Type B pancreatic cell (in vitro differentiated cells): Measurements from ENCODE around the gene UNC13B. TPM values are rescaled to one million over a fixed set of nuclear protein-coding genes. Genes with fewer than 3 reads are reported as not detected.
"Not testable (repeated sequence)": the region's sequence is repeated elsewhere in the genome, so short reads cannot be mapped to it uniquely, and the experiment has no call there.

Experiments
- DNase-seq: peaks from one replicate; pipeline ENCODE4 v3.0.0; 2021; ENCODE audit warnings: mixed read lengths; ENCODE audit not compliant: unreplicated experiment; ENCODE audit errors: extremely low spot score
- H3K27ac Mint-ChIP-seq: 2 replicates; pipeline ENCODE4 v1.8.0; 2021; ENCODE audit warnings: mild to moderate bottlenecking, mixed read lengths
- H3K27me3 Mint-ChIP-seq: 2 replicates; pipeline ENCODE4 v1.8.0; 2021; ENCODE audit warnings: mixed read lengths
- H3K36me3 Mint-ChIP-seq: 2 replicates; pipeline ENCODE4 v1.8.0; 2021; ENCODE audit warnings: mixed read lengths
- H3K4me1 Mint-ChIP-seq: one replicate; pipeline ENCODE4 v1.8.0; 2021; ENCODE audit warnings: mixed read lengths; ENCODE audit not compliant: unreplicated experiment
- H3K4me3 Mint-ChIP-seq: 2 replicates; pipeline ENCODE4 v1.8.0; 2021; ENCODE audit warnings: mild to moderate bottlenecking, mixed read lengths
- H3K9me3 Mint-ChIP-seq: 2 replicates; pipeline ENCODE4 v1.8.0; 2021; ENCODE audit warnings: mixed read lengths
- total RNA-seq: library from RNA; stranded (reverse); gene quantifications from 2 replicates; pipeline ENCODE4 v1.2.1, GENCODE V29; 2021; ENCODE audit warnings: low replicate concordance
- TF ChIP-seq, protein P1 (sequence below): fragments of 200-600 bp; sonication (generic); conservative IDR thresholded peaks from 2 replicates; pipeline ENCODE4 v1.5.0; 2021; ENCODE audit warnings: antibody characterized with exemption, mild to moderate bottlenecking

UNC13B gene
- total RNA-seq, 1 donor from 2014 or later, result 48.9 TPM

DNA sequence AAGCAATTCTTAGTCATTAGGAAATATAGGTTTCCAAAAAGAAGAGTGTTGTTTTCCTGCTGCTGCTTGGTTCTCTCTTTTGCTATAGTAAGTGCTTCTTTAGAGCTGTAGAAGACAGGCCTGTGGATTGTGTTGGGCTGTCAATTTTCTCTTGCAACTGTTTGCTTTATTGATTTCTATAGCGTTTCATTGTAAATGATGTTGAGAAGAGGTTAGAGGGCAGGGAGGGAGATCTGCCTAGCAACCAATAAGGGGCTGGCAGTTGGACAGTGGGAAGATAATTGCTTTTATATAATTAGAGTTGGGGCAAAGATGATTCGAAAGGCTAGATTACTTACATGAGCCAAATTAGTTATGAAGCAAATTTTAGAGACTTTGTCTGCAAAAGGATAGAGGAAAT, 11.1 kb downstream of the UNC13B start:
- peaks cover 10% of the 10 kb centered on the region for H3K9me3 Mint-ChIP-seq

DNA sequence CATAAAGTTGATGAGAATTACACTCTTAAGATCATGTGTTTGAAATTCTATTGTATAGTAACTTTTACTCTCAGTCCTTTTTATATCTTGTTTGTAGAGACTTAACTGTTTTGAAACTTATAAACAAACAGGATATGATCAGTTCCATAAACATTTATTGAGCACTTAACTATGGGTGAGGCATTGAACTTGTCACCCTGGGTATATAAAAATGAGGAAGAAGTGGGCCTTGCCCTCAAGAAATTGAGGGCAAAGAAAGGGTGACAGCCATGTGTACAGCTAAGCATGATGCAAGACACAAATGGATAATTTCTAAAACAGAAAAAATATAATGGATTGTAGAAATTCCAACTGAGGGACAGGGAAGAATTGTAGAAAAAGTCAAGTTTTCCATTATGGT, 15.7 kb downstream of the UNC13B start:
- no peak for DNase-seq
- Mint-ChIP-seq H3K4me3 (no peak overlapping the region), H3K9me3 (peaks cover 10% of the 10 kb centered on the region), H3K27me3 (no peaks in the 10 kb centered on the region), H3K4me1 (no peaks in the 10 kb centered on the region), H3K27ac (no peak overlapping the region), H3K36me3 (peaks cover 12% of the 10 kb centered on the region)
- TF ChIP-seq, protein P1, sequence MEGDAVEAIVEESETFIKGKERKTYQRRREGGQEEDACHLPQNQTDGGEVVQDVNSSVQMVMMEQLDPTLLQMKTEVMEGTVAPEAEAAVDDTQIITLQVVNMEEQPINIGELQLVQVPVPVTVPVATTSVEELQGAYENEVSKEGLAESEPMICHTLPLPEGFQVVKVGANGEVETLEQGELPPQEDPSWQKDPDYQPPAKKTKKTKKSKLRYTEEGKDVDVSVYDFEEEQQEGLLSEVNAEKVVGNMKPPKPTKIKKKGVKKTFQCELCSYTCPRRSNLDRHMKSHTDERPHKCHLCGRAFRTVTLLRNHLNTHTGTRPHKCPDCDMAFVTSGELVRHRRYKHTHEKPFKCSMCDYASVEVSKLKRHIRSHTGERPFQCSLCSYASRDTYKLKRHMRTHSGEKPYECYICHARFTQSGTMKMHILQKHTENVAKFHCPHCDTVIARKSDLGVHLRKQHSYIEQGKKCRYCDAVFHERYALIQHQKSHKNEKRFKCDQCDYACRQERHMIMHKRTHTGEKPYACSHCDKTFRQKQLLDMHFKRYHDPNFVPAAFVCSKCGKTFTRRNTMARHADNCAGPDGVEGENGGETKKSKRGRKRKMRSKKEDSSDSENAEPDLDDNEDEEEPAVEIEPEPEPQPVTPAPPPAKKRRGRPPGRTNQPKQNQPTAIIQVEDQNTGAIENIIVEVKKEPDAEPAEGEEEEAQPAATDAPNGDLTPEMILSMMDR, result no peak

More for the DNA sequence above, 11.1 kb downstream of the UNC13B start:
- TF ChIP-seq, protein P1, result no peak
- Mint-ChIP-seq H3K4me1 (no peaks in the 10 kb centered on the region), H3K4me3 (no peak overlapping the region), H3K27ac (no peak overlapping the region), H3K36me3 (peaks cover 8% of the 10 kb centered on the region), H3K27me3 (no peaks in the 10 kb centered on the region)
- no peak for DNase-seq

DNA sequence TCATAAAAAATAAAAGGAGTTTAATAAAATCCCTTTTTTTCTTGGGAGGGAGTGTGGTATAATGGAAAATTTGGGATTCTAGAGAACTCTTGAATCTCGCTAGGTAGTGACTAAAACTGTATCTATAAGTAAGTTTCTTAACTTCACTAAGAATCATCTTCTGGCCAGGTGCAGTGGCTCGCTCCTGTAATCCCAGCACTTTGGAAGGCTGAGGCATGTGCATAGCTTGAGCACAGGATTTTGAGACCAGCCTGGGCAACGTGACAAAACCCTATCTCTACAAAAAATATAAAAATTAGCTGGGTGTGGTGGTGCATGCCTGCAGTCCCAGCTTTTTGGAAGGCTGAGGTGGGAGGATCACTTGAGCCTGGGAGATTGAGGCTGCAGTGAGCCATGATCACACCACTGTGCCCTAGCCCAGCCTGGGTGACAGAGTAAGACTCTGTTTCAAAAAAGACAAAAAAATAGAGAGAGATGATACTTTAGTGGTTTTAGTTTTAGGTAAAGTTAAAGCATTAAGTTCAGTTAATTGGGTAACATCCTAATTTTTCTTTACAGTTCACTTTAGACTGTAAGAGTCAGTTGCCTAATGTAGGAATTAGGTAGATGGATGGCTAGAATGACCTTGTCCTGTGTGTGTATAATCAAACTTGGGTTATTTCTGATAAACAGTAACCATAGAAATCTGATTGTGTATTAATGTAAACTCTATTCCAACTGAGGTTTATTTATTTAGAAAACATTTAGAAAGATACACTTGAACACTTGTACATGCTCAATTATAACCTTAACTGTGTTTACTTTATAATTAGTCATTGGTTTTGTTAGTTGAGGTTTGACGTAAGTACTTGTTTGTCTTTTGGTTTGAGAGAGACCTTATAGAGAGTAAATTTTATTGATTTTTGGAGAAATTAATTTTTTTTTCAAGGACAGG, 17.8 kb downstream of the UNC13B start:
- H3K27me3 Mint-ChIP-seq, result no peaks in the 10 kb centered on the region
- no peak overlapping the region for H3K27ac Mint-ChIP-seq
- no peak overlapping the region for H3K4me3 Mint-ChIP-seq
- H3K36me3 Mint-ChIP-seq, result peaks cover 12% of the 10 kb centered on the region
- no peaks in the 10 kb centered on the region for H3K4me1 Mint-ChIP-seq
- peaks cover 10% of the 10 kb centered on the region for H3K9me3 Mint-ChIP-seq
- TF ChIP-seq, protein P1, result no peak
- no peak for DNase-seq

DNA sequence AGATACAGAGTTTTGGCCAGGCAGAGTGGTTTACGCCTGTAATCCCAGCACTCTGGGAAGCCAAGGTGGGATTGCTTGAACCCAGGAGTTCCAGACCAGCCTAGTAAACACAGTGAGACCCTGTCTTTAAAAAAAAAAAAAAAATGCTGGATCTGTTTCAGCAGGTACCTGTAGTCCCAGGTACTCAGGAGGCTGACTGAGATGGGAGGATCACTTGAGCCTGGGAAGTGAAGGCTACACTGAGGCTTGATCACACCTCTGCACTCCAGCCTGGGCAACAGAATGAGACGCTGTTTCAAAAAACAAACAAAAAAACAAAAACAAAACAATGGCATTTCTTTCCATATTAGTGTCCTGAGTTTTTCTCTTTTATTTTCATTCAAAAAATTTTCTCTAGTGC, 19.0 kb downstream of the UNC13B start:
- H3K27ac Mint-ChIP-seq, result no peak overlapping the region
- H3K27me3 Mint-ChIP-seq, result no peaks in the 10 kb centered on the region
- H3K9me3 Mint-ChIP-seq, result peaks cover 4% of the 10 kb centered on the region
- H3K4me3 Mint-ChIP-seq, result no peak overlapping the region
- TF ChIP-seq, protein P1, result no peak
- H3K36me3 Mint-ChIP-seq, result peaks cover 8% of the 10 kb centered on the region
- DNase-seq, result no peak
- no peaks in the 10 kb centered on the region for H3K4me1 Mint-ChIP-seq

DNA sequence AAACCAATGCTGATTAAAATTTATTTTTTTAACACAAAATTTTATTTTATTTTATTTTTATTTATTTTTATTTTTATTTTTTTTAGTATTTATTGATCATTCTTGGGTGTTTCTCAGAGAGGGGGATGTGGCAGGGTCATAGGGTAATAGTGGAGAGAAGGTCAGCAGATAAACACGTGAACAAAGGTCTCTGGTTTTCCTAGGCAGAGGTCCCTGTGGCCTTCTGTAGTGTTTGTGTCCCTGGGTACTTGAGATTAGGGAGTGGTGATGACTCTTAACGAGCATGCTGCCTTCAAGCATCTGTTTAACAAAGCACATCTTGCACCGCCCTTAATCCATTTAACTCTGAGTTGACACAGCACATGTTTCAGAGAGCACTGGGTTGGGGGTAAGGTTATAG, 20.6 kb downstream of the UNC13B start:
- not testable (repeated sequence) for H3K9me3 Mint-ChIP-seq, H3K4me1 Mint-ChIP-seq, DNase-seq, H3K4me3 Mint-ChIP-seq, H3K27me3 Mint-ChIP-seq, H3K27ac Mint-ChIP-seq, H3K36me3 Mint-ChIP-seq

DNA sequence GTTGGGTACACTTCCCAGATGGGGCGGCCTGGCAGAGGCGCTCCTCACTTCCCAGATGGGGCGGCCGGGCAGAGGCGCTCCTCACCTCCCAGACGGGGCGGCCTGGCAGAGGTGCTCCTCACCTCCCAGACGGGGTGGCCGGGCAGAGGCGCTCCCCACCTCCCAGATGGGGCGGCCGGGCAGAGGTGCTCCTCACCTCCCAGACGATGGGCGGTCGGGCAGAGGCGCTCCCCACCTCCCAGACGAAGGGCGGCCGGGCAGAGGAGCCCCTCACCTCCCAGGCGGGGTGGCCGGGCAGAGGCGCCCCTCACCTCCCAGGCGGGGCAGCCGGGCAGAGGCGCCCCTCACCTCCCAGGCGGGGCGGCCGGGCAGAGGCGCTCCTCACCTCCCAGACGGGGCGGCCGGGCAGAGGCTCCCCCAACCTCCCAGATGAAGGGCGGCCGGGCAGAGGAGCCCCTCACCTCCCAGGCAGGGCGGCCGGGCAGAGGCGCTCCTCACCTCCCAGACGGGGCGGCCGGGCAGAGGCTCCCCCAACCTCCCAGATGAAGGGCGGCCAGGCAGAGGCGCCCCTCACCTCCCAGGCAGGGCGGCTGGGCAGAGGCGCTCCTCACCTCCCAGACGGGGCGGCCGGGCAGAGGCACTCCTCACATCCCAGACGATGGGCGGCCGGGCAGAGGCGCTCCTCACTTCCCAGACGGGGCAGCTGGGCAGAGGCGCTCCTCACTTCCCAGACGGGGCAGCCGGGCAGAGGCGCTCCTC, 21.4 kb downstream of the UNC13B start:
- not testable (repeated sequence) for H3K36me3 Mint-ChIP-seq, H3K4me1 Mint-ChIP-seq, H3K9me3 Mint-ChIP-seq, H3K27me3 Mint-ChIP-seq, H3K27ac Mint-ChIP-seq, H3K4me3 Mint-ChIP-seq, DNase-seq

DNA sequence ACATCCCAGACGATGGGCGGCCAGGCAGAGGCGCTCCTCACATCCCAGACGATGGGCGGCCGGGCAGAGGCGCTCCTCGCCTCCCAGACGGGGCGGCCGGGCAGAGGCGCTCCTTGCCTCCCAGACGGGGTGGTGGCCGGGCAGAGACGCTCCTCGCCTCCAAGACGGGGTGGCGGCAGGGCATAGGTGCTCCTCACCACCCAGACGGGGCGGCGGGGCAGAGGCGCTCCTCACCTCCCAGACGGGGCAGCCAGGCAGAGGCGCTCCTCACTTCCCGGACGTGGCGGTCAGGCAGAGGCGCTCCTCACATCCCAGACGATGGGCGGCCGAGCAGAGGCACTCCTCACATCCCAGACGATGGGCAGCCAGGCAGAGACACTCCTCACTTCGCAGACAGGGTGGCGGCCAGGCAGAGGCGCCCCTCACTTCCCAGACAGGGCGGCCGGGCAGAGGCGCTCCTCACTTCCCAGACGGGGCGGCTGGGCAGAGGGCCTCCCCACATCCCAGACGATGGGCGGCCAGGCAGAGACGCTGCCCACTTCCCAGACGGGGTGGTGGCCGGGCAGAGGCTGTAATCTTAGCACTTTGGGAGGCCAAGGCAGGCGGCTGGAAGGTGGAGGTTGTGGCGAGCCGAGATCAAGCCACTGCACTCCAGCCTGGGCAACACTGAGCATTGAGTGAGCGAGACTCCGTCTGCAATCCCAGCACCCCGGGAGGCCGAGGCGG, 22.1 kb downstream of the UNC13B start:
- not testable (repeated sequence) for H3K27me3 Mint-ChIP-seq, H3K4me1 Mint-ChIP-seq, DNase-seq, H3K9me3 Mint-ChIP-seq, H3K4me3 Mint-ChIP-seq, H3K36me3 Mint-ChIP-seq, H3K27ac Mint-ChIP-seq
